Keratinocyte (primary cell): ENCODE measurements around the gene MTERF2. TPM values are rescaled to one million over a fixed set of nuclear protein-coding genes. Genes with fewer than 3 reads are reported as not detected.
A peak's percentile ranks its signal among the peaks of the same experiment; 100 is the strongest.

Experiments used
- DNase-seq: peaks from one replicate; pipeline ENCODE4 v3.0.0-alpha.2; 2011; ENCODE audit warnings: low read depth, missing footprints, low spot score
- FAIRE-seq: peaks from 2 replicates; lab custom pipeline; 2011; peaks lifted over from hg19 to GRCh38; lab: Jason Lieb, UNC
- H2AFZ ChIP-seq: 2 replicates; pipeline ENCODE4 v1.6.0; 2012; ENCODE audit warnings: low read length, control low read depth, inconsistent platforms; ENCODE audit not compliant: control insufficient read depth
- H3K27ac ChIP-seq: 2 replicates; pipeline ENCODE4 v1.5.1; 2011; ENCODE audit warnings: low read length; ENCODE audit not compliant: control insufficient read depth, insufficient read depth
- H3K27me3 ChIP-seq: 3 replicates; pipeline ENCODE4 v1.6.0; 2011; ENCODE audit warnings: low read length; ENCODE audit not compliant: control insufficient read depth, insufficient read depth; ENCODE audit errors: extremely low read depth
- H3K36me3 ChIP-seq, 2 experiments: 2 replicates in 1 of 2; 3 replicates in 1 of 2; pipeline ENCODE4 v1.5.1; 2011; ENCODE audit warnings: low read length in 2 of 2, mild to moderate bottlenecking in 1 of 2; ENCODE audit not compliant: control insufficient read depth in 2 of 2, insufficient read depth in 2 of 2; ENCODE audit errors: extremely low read depth in 1 of 2
- H3K4me1 ChIP-seq: 3 replicates; pipeline ENCODE4 v1.5.1; 2011; ENCODE audit warnings: low read length; ENCODE audit not compliant: control insufficient read depth, insufficient read depth; ENCODE audit errors: extremely low read depth
- H3K4me2 ChIP-seq: 3 replicates; pipeline ENCODE4 v1.6.0; 2011; ENCODE audit warnings: low read depth, low read length; ENCODE audit not compliant: control insufficient read depth, insufficient read depth; ENCODE audit errors: extremely low read depth
- H3K4me3 ChIP-seq, 3 experiments: fragments of 200-600 bp in 1 of 3; sonication (generic) in 1 of 3; 2 replicates in 2 of 3; 3 replicates in 1 of 3; pipeline ENCODE4 v1.5.1; 2011 to 2016; ENCODE audit warnings: low read length in 3 of 3, mild to moderate bottlenecking in 3 of 3, control low read depth in 2 of 3, inconsistent platforms in 1 of 3, low read depth in 1 of 3, mixed read lengths in 1 of 3, mixed run types in 1 of 3, moderate library complexity in 1 of 3; ENCODE audit not compliant: control insufficient read depth in 2 of 3, insufficient read depth in 2 of 3; ENCODE audit errors: extremely low read depth in 1 of 3
- H3K79me2 ChIP-seq: 2 replicates; pipeline ENCODE4 v1.6.0; 2012; ENCODE audit warnings: low read length; ENCODE audit not compliant: control insufficient read depth, insufficient read depth
- H3K9ac ChIP-seq: 3 replicates; pipeline ENCODE4 v1.6.0; 2011; ENCODE audit warnings: low read length; ENCODE audit not compliant: control insufficient read depth, insufficient read depth; ENCODE audit errors: extremely low read depth
- H3K9me1 ChIP-seq: 3 replicates; pipeline ENCODE4 v1.6.0; 2011; ENCODE audit warnings: low read length; ENCODE audit not compliant: control insufficient read depth, insufficient read depth; ENCODE audit errors: extremely low read depth
- H3K9me3 ChIP-seq: 2 replicates; pipeline ENCODE4 v1.5.1; 2012; ENCODE audit warnings: low read depth, low read length; ENCODE audit not compliant: control insufficient read depth
- H4K20me1 ChIP-seq: 3 replicates; pipeline ENCODE4 v1.6.0; 2011; ENCODE audit warnings: low read length; ENCODE audit not compliant: control insufficient read depth, insufficient read depth; ENCODE audit errors: extremely low read depth
- CTCF ChIP-seq, 3 experiments: IDR thresholded peaks in 1 of 3; conservative IDR thresholded peaks in 1 of 3; optimal IDR thresholded peaks in 1 of 3; 2 replicates in 2 of 3; 3 replicates in 1 of 3; pipeline versions ENCODE3 to v1.5.1; 2011; ENCODE audit warnings: low read length in 3 of 3, mild to moderate bottlenecking in 3 of 3, moderate library complexity in 2 of 3, control low read depth in 1 of 3, inconsistent platforms in 1 of 3; ENCODE audit not compliant: insufficient read depth in 2 of 3; ENCODE audit errors: extremely low read depth in 1 of 3
- EZH2 ChIP-seq: IDR thresholded peaks from one replicate; pipeline ENCODE4 v1.6.1; 2012; ENCODE audit warnings: inconsistent platforms, mild to moderate bottlenecking, low read length, moderate library complexity
- dilution Hi-C: fragments of 300-500 bp; cut with MboI; formaldehyde crosslinking; loops from one replicate; pipeline ENCODE4 v1.7.0; 2020; ENCODE audit warnings: low sequenced_read_pairs; ENCODE audit not compliant: extremely low pct_ligation_motif_present
- polyA plus RNA-seq, 5 experiments: library from polyadenylated mRNA; depleted of rRNA in 3 of 5; stranded (reverse) in 3 of 5; stranded (forward) in 1 of 5; unstranded in 1 of 5; fragments of >200 nt; gene quantifications; 1 replicate in 1 of 5; 2 replicates in 3 of 5; 3 replicates in 1 of 5; pipeline versions ENCODE4 v1.2.1 to v1.2.3, GENCODE V29; 2011 to 2012; ENCODE audit warnings: missing spikeins in 2 of 5, low read depth in 1 of 5, low replicate concordance in 1 of 5

MTERF2 gene
- polyA plus RNA-seq, 1 donor (not counting 4 experiments of a cell fraction or from before 2014, with no cell fraction given): 9.6 TPM

DNA sequence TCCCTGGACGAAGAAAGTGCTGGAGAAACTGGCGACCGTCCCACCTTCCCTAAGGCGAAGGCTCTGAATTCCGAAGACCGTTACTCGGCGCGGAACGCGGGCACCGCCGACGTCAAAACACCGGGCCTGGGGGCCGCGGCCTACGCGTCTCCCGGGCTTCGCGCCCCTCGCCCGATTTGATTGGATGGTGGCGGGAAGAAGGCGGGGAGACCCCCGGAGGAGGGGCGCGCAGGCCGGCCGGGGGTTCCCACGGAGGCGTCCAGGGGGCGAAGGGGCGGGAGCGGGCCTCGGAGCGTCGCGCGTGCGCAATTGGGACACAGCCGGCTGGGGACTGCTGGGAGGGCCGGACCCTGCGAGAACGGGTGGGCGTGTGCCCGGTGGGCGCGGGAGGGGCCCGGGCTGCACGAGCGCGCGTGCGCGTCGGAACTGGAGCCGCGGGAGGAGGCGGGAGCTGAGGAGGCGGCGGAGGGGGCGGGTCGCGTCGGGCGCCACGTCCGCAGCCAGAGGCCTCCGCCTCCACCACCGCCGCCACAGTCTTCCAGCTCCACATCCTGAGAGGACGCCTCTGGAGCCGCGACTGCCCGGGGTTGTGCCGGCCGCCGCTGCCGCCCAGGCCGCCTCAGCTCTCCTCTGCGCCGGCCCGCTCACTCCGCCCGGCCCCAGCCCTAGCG lies 31.4 kb downstream of the MTERF2 start, which contains the start of gene TMEM263:
TMEM263 (plus strand) TSS at position 531 of the 671 bp plus-strand sequence. CDS start 11,210 bp downstream, outside the sequence.
- DNase-seq (no peak), FAIRE-seq (no peak)
- Histone ChIP-seq H3K27me3 (no peaks in the 10 kb centered on the region), H3K4me2 (peak within 1 kb of the TSS; percentile 88), H2AFZ (peak within 1 kb of the TSS; percentile 85), H3K27ac (peak within 1 kb of the TSS; percentile 56), H3K79me2 (peaks cover 30% of the 10 kb centered on the region), H3K4me1 (peaks cover 26% of the 10 kb centered on the region), H3K36me3 (no peaks in the 10 kb centered on the region), H3K9me1 (no peaks in the 10 kb centered on the region), H3K4me3 (peak within 1 kb of the TSS; percentile 84 to 92 (median 89)), H3K9ac (peak within 1 kb of the TSS; percentile 81), H3K9me3 (no peaks in the 10 kb centered on the region), H4K20me1 (no peaks in the 10 kb centered on the region)
- dilution Hi-C loops: no loop called here
- TF ChIP-seq CTCF (optimal IDR thresholded peaks at IDR 0.05 in 1 of 3, IDR thresholded peaks at IDR 0.05 in 1 of 3, conservative IDR thresholded peaks at IDR 0.05 in 1 of 3; ENCODE audit: extremely low read depth in 1 of 3, insufficient read depth in 2 of 3, low read length in 3 of 3): no peak
- TF ChIP-seq EZH2: no peak

- Histone ChIP-seq H3K27ac (peak overlapping the region; percentile 56), H3K79me2 (peaks cover 28% of the 10 kb centered on the region), H3K4me1 (peaks cover 26% of the 10 kb centered on the region), H3K9me1 (no peaks in the 10 kb centered on the region), H3K4me3 (peak overlapping the region; percentile 84 to 92 (median 89)), H3K27me3 (no peaks in the 10 kb centered on the region), H2AFZ (peak overlapping the region; percentile 85), H4K20me1 (no peaks in the 10 kb centered on the region), H3K9me3 (no peaks in the 10 kb centered on the region), H3K9ac (peak overlapping the region; percentile 81), H3K36me3 (no peaks in the 10 kb centered on the region), H3K4me2 (peak overlapping the region; percentile 76)
- FAIRE-seq (peak; percentile 71), DNase-seq (no peak)
- no peak for TF ChIP-seq EZH2
- no peak for TF ChIP-seq CTCF (optimal IDR thresholded peaks at IDR 0.05 in 1 of 3, IDR thresholded peaks at IDR 0.05 in 1 of 3, conservative IDR thresholded peaks at IDR 0.05 in 1 of 3; ENCODE audit: extremely low read depth in 1 of 3, insufficient read depth in 2 of 3, low read length in 3 of 3)
- dilution Hi-C loops: no loop called here
These were observed 32.2 kb downstream of the MTERF2 start for GRCh38 chr12:106954462-106955376.
